Psoas muscle (tissue), 8 donors: ENCODE measurements around the gene PLXDC1. TPM values are rescaled to one million over a fixed set of nuclear protein-coding genes. Genes with fewer than 3 reads are reported as not detected.

Source experiments
- ATAC-seq, 4 donors: fragments of 200-7000 bp; cut with Tn5 transposase; one replicate each; pipeline ENCODE4 v1.9.1; 2020; ENCODE audit warnings: moderate library complexity in 3 of 4, mild to moderate bottlenecking in 2 of 4
- DNase-seq, 2 donors: peaks; one replicate each; pipeline ENCODE4 v3.0.0-alpha.2; 2020
- H3K27ac ChIP-seq: fragments of 200-600 bp; one replicate; pipeline ENCODE4 v1.8.0; 2022
- H3K27me3 ChIP-seq, 3 donors: fragments of 200-600 bp in 1 of 3; one replicate each; pipeline versions ENCODE4 v1.6.1 to v1.8.0; 2013 to 2022; ENCODE audit warnings: low read length in 2 of 3, mild to moderate bottlenecking in 2 of 3, moderate library complexity in 1 of 3; ENCODE audit not compliant: insufficient read depth in 3 of 3
- H3K36me3 ChIP-seq, 2 donors: fragments of 200-600 bp in 1 of 2; one replicate each; pipeline versions ENCODE4 v1.6.1 to v1.8.0; 2013 to 2022; ENCODE audit warnings: low read depth in 1 of 2, mild to moderate bottlenecking in 1 of 2, moderate library complexity in 1 of 2; ENCODE audit not compliant: insufficient read depth in 1 of 2
- H3K4me1 ChIP-seq: fragments of 200-600 bp; one replicate; pipeline ENCODE4 v1.8.0; 2022
- H3K4me3 ChIP-seq: fragments of 200-600 bp; one replicate; pipeline ENCODE4 v1.8.0; 2022; ENCODE audit warnings: mild to moderate bottlenecking
- H3K9me3 ChIP-seq: fragments of 200-600 bp; one replicate; pipeline ENCODE4 v1.8.0; 2022
- WGBS, 3 donors: extraction: QIAGEN DNeasy Blood & Tissue Kit; methylation state at CpG; one replicate each; pipeline versions ENCODE4 v1.1.6 to v1.1.7; 2013; 5-methylcytosine and 5-hydroxymethylcytosine counted together
- intact Hi-C, 2 donors: fragments of 100-400 bp; cut with DNase I; formaldehyde crosslinking; loops; one replicate each; pipeline versions ENCODE4 v1.11.0 to v1.14.2; 2022
- polyA plus RNA-seq, 3 donors: library from polyadenylated mRNA; stranded (reverse); fragments of 200-250 nt; gene quantifications; one replicate each; pipeline ENCODE4 v1.2.3, GENCODE V29; 2013
- total RNA-seq, 4 donors: library from RNA; stranded (reverse); fragmentation: NEBNext Ultra II Directional in 2 of 4; extraction: Animal tissue kit (Norgen Biotek cat#: 25700) in 2 of 4; gene quantifications; one replicate each; pipeline versions ENCODE4 v1.2.1 to v1.2.4, GENCODE V29; 2021 to 2023
- TF ChIP-seq, protein P1 (sequence below): fragments of 200-600 bp; IDR thresholded peaks from one replicate; pipeline ENCODE4 v1.8.0; 2022; ENCODE audit warnings: antibody characterized with exemption
- donor health status: healthy with polysubstance abuse.
- donor health status: DM: no; HTN: no; CAD: no; lungs with moderate emphysema.
- donor health status: Bipolar disorder and iron deficiency.
- donor health status: healthy.
- donor health status: DM: yes; HTN: yes; CAD: no.
- donor health status: DM: no; HTN: no; CAD: no.
- donor health status: DM: no; HTN: no; CAD: no.
- donor health status: DM: yes; HTN: yes; CAD: no.

Gene PLXDC1
- total and polyA plus RNA-seq, 7 donors: 2.3 to 9.2 (median 3.2) TPM

DNA sequence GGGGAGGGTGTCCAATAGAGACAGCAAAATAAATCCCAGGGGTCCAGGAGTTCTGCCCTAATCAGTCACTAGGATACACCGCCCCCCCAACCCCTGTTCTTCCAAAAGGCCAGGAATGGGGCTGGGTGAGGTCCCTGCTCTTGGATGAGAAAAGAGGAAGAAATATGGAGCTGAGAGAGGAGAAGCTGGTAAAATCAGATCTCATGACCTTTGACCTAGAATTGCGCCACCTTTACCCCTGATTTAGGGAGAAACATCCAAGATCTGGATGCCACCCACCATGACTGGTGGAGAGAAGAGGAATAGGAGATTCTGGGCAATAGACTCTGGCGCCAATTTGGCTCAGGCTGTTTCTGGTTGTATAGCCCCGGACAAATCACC lies 46.7 kb upstream of the PLXDC1 start:
- peak overlapping the region; percentile 90 for H3K4me3 ChIP-seq
- WGBS, 3 donors: 75 to 80% (median 76%) methylated on average over 4 of the region's 4 CpGs
- TF ChIP-seq, protein P1, sequence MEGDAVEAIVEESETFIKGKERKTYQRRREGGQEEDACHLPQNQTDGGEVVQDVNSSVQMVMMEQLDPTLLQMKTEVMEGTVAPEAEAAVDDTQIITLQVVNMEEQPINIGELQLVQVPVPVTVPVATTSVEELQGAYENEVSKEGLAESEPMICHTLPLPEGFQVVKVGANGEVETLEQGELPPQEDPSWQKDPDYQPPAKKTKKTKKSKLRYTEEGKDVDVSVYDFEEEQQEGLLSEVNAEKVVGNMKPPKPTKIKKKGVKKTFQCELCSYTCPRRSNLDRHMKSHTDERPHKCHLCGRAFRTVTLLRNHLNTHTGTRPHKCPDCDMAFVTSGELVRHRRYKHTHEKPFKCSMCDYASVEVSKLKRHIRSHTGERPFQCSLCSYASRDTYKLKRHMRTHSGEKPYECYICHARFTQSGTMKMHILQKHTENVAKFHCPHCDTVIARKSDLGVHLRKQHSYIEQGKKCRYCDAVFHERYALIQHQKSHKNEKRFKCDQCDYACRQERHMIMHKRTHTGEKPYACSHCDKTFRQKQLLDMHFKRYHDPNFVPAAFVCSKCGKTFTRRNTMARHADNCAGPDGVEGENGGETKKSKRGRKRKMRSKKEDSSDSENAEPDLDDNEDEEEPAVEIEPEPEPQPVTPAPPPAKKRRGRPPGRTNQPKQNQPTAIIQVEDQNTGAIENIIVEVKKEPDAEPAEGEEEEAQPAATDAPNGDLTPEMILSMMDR: no peak
- DNase-seq: no peak
- H3K27ac ChIP-seq: peak overlapping the region; percentile 97
- H3K36me3 ChIP-seq: peaks cover 3 to 26% of the 10 kb centered on the region in 2 donors
- no peaks in the 10 kb centered on the region for H3K27me3 ChIP-seq
- peaks cover 44% of the 10 kb centered on the region for H3K4me1 ChIP-seq
- intact Hi-C loops: no loop called here
- H3K9me3 ChIP-seq: no peaks in the 10 kb centered on the region
- no peak for ATAC-seq

DNA sequence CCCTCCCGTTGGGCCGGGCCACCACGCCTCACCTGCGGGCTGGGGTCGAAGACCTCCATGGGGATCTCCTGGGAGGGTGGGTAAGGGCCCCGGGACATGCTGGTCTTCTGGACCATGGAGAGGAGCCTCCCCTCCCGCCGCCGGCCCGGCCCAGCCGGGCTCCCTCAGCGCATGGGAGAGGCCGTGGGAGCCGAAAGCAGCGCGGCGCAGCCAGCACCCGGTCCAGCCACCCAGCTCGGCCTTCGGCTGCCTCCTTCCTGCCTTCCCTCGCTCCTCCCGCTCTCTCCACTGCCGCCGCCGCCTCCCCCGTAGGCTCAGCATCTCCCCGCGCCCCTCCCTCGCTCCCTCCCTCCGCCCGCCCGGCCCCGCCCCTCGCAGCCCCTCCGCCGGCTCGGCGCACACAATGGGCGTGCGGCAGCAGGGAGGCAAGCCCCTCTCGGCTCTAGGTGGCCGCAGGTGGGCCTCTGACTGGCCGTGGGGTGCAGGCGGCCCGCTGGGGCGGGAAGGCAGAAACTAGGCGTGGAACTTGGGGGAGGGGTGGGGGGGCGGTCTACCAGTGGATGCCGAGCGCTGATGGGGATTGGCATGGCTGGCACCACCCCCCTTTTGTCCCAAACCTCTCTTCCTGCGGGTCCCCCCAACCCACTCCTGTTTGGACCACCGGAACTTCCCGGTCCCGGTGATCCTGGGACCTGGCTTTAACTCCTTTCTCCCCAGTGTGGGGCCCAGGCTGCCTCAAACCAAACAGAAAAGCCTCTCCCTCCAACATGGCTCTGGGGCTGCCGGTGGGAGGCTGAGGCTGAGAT lies 46.1 kb upstream of the PLXDC1 start, which contains the start of gene CACNB1:
CACNB1 (minus strand) TSS at position 290 of the 806 bp plus-strand sequence; CDS start at position 116, 174 bp downstream.
- DNase-seq (peak; percentile 83 to 85), ATAC-seq (peak; percentile 9 to 20 (median 14))
- peak within 1 kb of the TSS; percentile 97 for H3K27ac ChIP-seq
- peak within 1 kb of the TSS; percentile 90 for H3K4me3 ChIP-seq
- intact Hi-C loops: no loop called here
- peaks cover 3 to 24% of the 10 kb centered on the region in 2 donors for H3K36me3 ChIP-seq
- H3K9me3 ChIP-seq: no peaks in the 10 kb centered on the region
- H3K4me1 ChIP-seq: peaks cover 44% of the 10 kb centered on the region
- WGBS, 3 donors: 2 to 4% (median 2%) methylated on average over 23 to 55 of the region's 55 CpGs
- H3K27me3 ChIP-seq: no peaks in the 10 kb centered on the region
- TF ChIP-seq, protein P1: no peak

DNA sequence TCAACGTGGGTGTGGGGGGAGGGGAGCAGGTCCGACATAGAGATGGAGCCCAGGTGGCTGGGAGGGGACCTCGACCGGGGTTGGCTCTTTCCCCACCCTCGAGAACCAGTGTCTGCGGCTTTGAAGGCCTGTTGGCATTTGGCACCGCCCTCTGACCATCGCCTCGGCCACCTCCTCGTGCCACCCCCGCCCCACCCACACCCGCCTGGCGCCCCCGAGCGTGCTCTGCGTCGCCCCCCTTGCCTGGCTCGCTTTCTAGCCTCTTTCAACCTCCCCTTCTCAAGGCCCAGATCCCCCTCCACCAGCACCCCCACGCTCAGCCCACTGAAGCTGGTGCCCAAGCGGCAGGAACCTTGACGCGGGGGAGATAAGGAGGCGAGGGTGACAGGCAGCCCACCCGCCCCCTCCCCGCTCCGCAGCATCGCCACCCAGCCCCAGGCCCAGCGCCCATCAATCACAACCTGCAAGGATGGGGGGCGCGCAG lies 45.4 kb upstream of the PLXDC1 start:
- Histone ChIP-seq H3K4me3 (peak overlapping the region; percentile 90), H3K4me1 (peaks cover 42% of the 10 kb centered on the region), H3K9me3 (no peaks in the 10 kb centered on the region), H3K27me3 (no peaks in the 10 kb centered on the region), H3K27ac (peak overlapping the region; percentile 97), H3K36me3 (peaks cover 0 to 21% of the 10 kb centered on the region in 2 donors)
- peak; percentile 76 to 87 for DNase-seq
- TF ChIP-seq, protein P1: no peak
- intact Hi-C loops: no loop called here
- 1 to 3% (median 1%) methylated on average over 18 to 30 of the region's 30 CpGs for WGBS, 3 donors
- ATAC-seq: peak; percentile 30 to 43 (median 36)

DNA sequence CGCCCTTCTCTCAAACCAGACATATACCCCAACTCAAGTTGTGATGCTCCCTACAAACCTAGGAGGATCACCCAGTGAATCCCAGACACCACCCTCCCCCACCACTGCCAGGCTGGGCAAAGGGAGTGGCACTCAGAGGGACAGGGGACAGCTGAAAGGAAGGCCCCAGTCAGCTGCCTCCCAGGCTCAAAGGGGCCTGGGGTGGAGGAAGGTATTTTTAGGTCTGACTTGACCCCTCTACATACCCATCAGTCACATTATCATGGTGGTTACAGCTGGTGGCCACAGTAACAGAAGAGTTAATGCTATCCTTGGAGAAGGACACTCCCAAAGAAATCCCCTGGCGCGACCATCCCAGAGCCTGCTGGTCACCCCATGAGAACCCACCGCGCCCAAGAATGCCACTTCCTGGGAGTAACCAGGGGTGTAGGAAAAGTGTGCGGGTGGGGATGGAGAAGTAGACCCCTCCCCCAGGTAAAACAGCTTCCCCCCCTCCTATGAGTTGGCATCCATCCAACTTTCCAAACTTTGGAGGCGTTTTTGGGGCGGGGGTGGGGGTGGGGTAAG lies 44.9 kb upstream of the PLXDC1 start:
- Histone ChIP-seq H3K27me3 (no peaks in the 10 kb centered on the region), H3K27ac (peak overlapping the region; percentile 97), H3K4me3 (peak overlapping the region; percentile 90), H3K36me3 (peaks cover 0 to 16% of the 10 kb centered on the region in 2 donors), H3K4me1 (peaks cover 37% of the 10 kb centered on the region), H3K9me3 (no peaks in the 10 kb centered on the region)
- ATAC-seq: peak; percentile 57 to 65 (median 60)
- TF ChIP-seq, protein P1: no peak
- DNase-seq: peak; percentile 70 to 88
- 13 to 30% (median 17%) methylated on average over 7 to 8 of the region's 8 CpGs for WGBS, 3 donors
- intact Hi-C loops: no loop called here
